HepG2 (cell line): ENCODE results near the gene SEC11A. TPM values are rescaled to one million over a fixed set of nuclear protein-coding genes. Genes with fewer than 3 reads are reported as not detected.

Experiments
- HNF4G ChIP-seq, 2 experiments: sonication (generic) in 1 of 2; formaldehyde crosslinking in 1 of 2; IDR thresholded peaks; 2 replicates each; pipeline versions ENCODE4 v1.4.0 to v1.6.1; 2011 to 2020; ENCODE audit warnings: borderline replicate concordance in 2 of 2, low read depth in 2 of 2, mild to moderate bottlenecking in 2 of 2, low read length in 1 of 2, missing genetic modification reagents in 1 of 2, moderate library complexity in 1 of 2
- NFRKB ChIP-seq: fragments of 450-650 bp; IDR thresholded peaks from 2 replicates; pipeline ENCODE4 v1.6.1; 2017
- NR1H2 ChIP-seq: sonication (generic); formaldehyde crosslinking; IDR thresholded peaks from 2 replicates; pipeline ENCODE4 v1.8.1; 2022; ENCODE audit warnings: low read depth, missing genetic modification reagents, borderline replicate concordance
- SMAD3 ChIP-seq: sonication (generic); formaldehyde crosslinking; IDR thresholded peaks from 2 replicates; pipeline ENCODE4 v1.4.0; 2020; ENCODE audit warnings: missing genetic modification reagents
- SOX6 ChIP-seq, 2 experiments: fragments of 450-650 bp in 1 of 2; sonication (generic) in 1 of 2; formaldehyde crosslinking in 1 of 2; IDR thresholded peaks; 2 replicates each; pipeline versions ENCODE4 v1.4.0 to v1.6.1; 2017 to 2020; ENCODE audit warnings: antibody characterized with exemption in 1 of 2, mild to moderate bottlenecking in 1 of 2, missing genetic modification reagents in 1 of 2
- SP1 ChIP-seq, 2 experiments: fragments of 450-650 bp in 1 of 2; sonication (generic) in 1 of 2; formaldehyde crosslinking in 1 of 2; IDR thresholded peaks; 2 replicates each; pipeline versions ENCODE4 v1.4.0 to v1.6.1; 2016 to 2020; ENCODE audit warnings: missing genetic modification reagents in 1 of 2
- SP4 ChIP-seq: sonication (generic); formaldehyde crosslinking; IDR thresholded peaks from 2 replicates; pipeline ENCODE4 v1.8.1; 2023; ENCODE audit warnings: mild to moderate bottlenecking, missing genetic modification reagents
- THAP8 ChIP-seq: sonication (generic); formaldehyde crosslinking; IDR thresholded peaks from 2 replicates; pipeline ENCODE4 v1.5.1; 2020; ENCODE audit warnings: missing genetic modification reagents, mild to moderate bottlenecking, borderline replicate concordance
- ZNF253 ChIP-seq: sonication (generic); formaldehyde crosslinking; IDR thresholded peaks from 2 replicates; pipeline ENCODE4 v1.8.0; 2022; ENCODE audit warnings: mild to moderate bottlenecking, missing genetic modification reagents, borderline replicate concordance
- ZNF563 ChIP-seq: sonication (generic); formaldehyde crosslinking; IDR thresholded peaks from 2 replicates; pipeline ENCODE4 v1.8.0; 2022; ENCODE audit warnings: mild to moderate bottlenecking, moderate library complexity, missing genetic modification reagents
- ZNF709 ChIP-seq: sonication (generic); formaldehyde crosslinking; IDR thresholded peaks from 2 replicates; pipeline ENCODE4 v1.5.0; 2020; ENCODE audit warnings: mild to moderate bottlenecking, missing genetic modification reagents
- ZNF747 ChIP-seq: sonication (generic); formaldehyde crosslinking; IDR thresholded peaks from 2 replicates; pipeline ENCODE4 v1.8.1; 2023; ENCODE audit warnings: missing genetic modification reagents, mild to moderate bottlenecking, borderline replicate concordance
- polyA plus RNA-seq, 8 experiments: library from polyadenylated mRNA; depleted of rRNA in 3 of 8; stranded (reverse) in 7 of 8; unstranded in 1 of 8; fragments of >200 nt; fragmentation: Illumina TruSeq in 4 of 8; extraction: Trizol in 4 of 8; gene quantifications; 2 replicates each; pipeline versions ENCODE4 v1.2.1 to v1.2.3, GENCODE V29; 2011 to 2016; ENCODE audit warnings: low read depth in 4 of 8, missing spikeins in 1 of 8, mixed read lengths in 1 of 8; ENCODE audit not compliant: insufficient read depth in 1 of 8
- total RNA-seq, 5 experiments: library from RNA; depleted of rRNA; stranded (reverse); fragments of >200 nt; fragmentation: Illumina TruSeq; extraction: Trizol; gene quantifications; 2 replicates each; pipeline ENCODE4 v1.2.3, GENCODE V29; 2016; ENCODE audit warnings: low read depth in 1 of 5
- TF ChIP-seq, protein P1 (sequence below): sonication (generic); formaldehyde crosslinking; IDR thresholded peaks from one replicate; pipeline ENCODE4 v1.5.1; 2020; ENCODE audit warnings: mild to moderate bottlenecking, missing genetic modification reagents; ENCODE audit errors: not compliant biosample characterization
- TF ChIP-seq, protein P2 (sequence below): sonication (generic); formaldehyde crosslinking; IDR thresholded peaks from 2 replicates; pipeline ENCODE4 v1.4.0; 2020; ENCODE audit warnings: missing genetic modification reagents
- TF ChIP-seq, protein P3 (sequence below): IDR thresholded peaks from 2 replicates; pipeline ENCODE4 v1.6.1; 2018; ENCODE audit warnings: missing genetic modification reagents, mild to moderate bottlenecking, missing compliant biosample characterization

SEC11A gene
- total and polyA plus RNA-seq, 2 of the 13 experiments (the other 11 are each of a cell fraction or from before 2014, with no cell fraction given): 141 to 230 TPM

DNA sequence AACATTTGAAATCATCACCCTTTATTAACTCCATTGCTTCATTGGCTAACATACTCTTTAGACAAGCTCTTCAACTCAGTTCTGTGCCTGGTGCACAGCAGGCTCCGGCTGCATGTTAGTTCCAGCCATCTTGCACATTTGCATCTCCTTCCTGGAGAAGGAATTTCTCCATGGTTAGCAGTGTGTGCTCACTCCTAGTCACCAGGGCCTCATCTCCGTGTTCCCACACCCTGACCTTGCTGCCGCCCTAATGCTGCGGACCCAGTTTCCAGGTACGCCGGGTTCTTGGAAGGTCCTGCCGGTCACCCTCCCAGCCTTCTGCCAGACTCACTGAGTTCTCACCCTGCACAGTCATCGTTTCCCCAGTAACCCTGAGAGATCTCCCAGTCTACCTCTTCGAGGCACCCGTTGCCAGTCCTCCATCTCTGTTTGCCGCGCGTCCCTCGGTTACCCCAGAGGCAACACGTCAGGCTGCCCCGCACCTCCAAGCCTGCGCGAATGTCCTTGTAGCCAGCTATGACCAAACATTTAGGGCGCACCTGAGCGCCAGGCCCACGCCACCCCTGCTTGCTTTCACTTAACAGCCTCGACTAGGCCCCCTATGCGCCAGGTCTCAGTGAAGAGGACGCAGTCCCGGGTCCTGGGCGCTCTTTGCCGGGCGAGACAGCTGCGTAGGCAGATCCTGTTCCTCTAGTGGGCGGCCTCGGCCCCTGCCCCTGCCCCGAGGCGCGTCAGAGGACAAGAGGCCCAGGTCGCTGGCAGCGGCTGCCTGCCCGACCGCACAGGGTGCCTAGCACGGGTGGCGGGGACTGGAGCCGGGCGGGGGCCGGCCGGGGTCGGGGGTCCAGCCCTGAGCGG lies 31.7 kb upstream of the SEC11A start (continued):
- TF ChIP-seq ZNF563 (CRISPR knock-in tag): no peak
- TF ChIP-seq SMAD3 (CRISPR knock-in tag): peak; percentile 13; the same call in 1 of the 2 replicates
- TF ChIP-seq SP1 (IDR thresholded peaks at IDR 0.05): no peak
- TF ChIP-seq SP1 (CRISPR knock-in tag; IDR thresholded peaks at IDR 0.05): no peak
- 0 out of 2 replicates have a peak, but pooled peaks have one; percentile 39 for TF ChIP-seq ZNF747 (CRISPR knock-in tag)
- peak; percentile 65; the same call in 1 of the 2 replicates for TF ChIP-seq SP4 (CRISPR knock-in tag)
- TF ChIP-seq, protein P1, sequence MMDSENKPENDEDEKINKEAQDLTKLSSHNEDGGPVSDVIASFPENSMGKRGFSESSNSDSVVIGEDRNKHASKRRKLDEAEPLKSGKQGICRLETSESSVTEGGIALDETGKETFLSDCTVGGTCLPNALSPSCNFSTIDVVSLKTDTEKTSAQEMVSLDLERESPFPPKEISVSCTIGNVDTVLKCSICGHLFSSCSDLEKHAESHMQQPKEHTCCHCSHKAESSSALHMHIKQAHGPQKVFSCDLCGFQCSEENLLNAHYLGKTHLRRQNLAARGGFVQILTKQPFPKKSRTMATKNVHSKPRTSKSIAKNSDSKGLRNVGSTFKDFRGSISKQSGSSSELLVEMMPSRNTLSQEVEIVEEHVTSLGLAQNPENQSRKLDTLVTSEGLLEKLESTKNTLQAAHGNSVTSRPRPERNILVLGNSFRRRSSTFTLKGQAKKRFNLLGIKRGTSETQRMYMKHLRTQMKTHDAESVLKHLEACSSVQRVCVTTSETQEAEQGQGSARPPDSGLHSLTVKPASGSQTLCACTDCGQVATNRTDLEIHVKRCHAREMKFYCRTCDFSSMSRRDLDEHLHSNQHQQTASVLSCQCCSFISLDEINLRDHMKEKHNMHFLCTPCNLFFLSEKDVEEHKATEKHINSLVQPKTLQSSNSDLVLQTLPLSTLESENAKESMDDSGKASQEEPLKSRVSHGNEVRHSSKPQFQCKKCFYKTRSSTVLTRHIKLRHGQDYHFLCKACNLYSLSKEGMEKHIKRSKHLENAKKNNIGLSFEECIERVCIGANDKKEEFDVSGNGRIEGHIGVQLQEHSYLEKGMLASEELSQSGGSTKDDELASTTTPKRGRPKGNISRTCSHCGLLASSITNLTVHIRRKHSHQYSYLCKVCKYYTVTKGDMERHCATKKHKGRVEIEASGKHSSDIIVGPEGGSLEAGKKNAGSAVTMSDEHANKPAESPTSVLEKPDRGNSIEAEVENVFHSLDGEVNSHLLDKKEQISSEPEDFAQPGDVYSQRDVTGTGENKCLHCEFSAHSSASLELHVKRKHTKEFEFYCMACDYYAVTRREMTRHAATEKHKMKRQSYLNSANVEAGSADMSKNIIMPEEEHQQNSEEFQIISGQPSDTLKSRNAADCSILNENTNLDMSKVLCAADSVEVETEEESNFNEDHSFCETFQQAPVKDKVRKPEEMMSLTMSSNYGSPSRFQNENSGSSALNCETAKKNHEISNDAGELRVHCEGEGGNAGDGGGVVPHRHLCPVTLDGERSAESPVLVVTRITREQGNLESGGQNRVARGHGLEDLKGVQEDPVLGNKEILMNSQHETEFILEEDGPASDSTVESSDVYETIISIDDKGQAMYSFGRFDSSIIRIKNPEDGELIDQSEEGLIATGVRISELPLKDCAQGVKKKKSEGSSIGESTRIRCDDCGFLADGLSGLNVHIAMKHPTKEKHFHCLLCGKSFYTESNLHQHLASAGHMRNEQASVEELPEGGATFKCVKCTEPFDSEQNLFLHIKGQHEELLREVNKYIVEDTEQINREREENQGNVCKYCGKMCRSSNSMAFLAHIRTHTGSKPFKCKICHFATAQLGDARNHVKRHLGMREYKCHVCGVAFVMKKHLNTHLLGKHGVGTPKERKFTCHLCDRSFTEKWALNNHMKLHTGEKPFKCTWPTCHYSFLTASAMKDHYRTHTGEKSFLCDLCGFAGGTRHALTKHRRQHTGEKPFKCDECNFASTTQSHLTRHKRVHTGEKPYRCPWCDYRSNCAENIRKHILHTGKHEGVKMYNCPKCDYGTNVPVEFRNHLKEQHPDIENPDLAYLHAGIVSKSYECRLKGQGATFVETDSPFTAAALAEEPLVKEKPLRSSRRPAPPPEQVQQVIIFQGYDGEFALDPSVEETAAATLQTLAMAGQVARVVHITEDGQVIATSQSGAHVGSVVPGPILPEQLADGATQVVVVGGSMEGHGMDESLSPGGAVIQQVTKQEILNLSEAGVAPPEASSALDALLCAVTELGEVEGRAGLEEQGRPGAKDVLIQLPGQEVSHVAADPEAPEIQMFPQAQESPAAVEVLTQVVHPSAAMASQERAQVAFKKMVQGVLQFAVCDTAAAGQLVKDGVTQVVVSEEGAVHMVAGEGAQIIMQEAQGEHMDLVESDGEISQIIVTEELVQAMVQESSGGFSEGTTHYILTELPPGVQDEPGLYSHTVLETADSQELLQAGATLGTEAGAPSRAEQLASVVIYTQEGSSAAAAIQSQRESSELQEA: no peak
- TF ChIP-seq SOX6 (IDR thresholded peaks at IDR 0.05): no peak
- peak; percentile 22; the same call in 1 of the 2 replicates for TF ChIP-seq SOX6 (CRISPR knock-in tag; IDR thresholded peaks at IDR 0.05)
- TF ChIP-seq THAP8: no peak
- 0 out of 2 replicates have a peak, but pooled peaks have one; percentile 12 for TF ChIP-seq ZNF709 (CRISPR knock-in tag)
- no peak for TF ChIP-seq NFRKB
- no peak for TF ChIP-seq HNF4G (IDR thresholded peaks at IDR 0.05; ENCODE audit: borderline replicate concordance, low read depth, low read length)
- no peak for TF ChIP-seq HNF4G (CRISPR knock-in tag; IDR thresholded peaks at IDR 0.05; ENCODE audit: borderline replicate concordance, low read depth)
- TF ChIP-seq, protein P2, sequence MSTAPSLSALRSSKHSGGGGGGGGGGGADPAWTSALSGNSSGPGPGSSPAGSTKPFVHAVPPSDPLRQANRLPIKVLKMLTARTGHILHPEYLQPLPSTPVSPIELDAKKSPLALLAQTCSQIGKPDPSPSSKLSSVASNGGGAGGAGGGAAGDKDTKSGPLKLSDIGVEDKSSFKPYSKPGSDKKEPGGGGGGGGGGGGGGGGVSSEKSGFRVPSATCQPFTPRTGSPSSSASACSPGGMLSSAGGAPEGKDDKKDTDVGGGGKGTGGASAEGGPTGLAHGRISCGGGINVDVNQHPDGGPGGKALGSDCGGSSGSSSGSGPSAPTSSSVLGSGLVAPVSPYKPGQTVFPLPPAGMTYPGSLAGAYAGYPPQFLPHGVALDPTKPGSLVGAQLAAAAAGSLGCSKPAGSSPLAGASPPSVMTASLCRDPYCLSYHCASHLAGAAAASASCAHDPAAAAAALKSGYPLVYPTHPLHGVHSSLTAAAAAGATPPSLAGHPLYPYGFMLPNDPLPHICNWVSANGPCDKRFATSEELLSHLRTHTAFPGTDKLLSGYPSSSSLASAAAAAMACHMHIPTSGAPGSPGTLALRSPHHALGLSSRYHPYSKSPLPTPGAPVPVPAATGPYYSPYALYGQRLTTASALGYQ: no peak
- TF ChIP-seq, protein P3, sequence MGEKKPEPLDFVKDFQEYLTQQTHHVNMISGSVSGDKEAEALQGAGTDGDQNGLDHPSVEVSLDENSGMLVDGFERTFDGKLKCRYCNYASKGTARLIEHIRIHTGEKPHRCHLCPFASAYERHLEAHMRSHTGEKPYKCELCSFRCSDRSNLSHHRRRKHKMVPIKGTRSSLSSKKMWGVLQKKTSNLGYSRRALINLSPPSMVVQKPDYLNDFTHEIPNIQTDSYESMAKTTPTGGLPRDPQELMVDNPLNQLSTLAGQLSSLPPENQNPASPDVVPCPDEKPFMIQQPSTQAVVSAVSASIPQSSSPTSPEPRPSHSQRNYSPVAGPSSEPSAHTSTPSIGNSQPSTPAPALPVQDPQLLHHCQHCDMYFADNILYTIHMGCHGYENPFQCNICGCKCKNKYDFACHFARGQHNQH (CRISPR knock-in tag): 0 out of 2 replicates have a peak, but pooled peaks have one; percentile 40
- no peak for TF ChIP-seq NR1H2
- TF ChIP-seq ZNF253 (CRISPR knock-in tag): no peak
